ENCODE data around the gene USP15.
"Not testable (repeated sequence)": the region's sequence is repeated elsewhere in the genome, so short reads cannot be mapped to it uniquely, and the experiment has no call there.

Gene USP15

GRCh38 chr12:62347922-62348650 lies 87.9 kb downstream of the USP15 start:
- no peak for DNase-seq (ENCODE audit: extremely low read depth, insufficient read length)
- H3K36me3 ChIP-seq (ENCODE audit: control insufficient read depth, insufficient read depth, low read length) = peaks cover 3% of the 10 kb centered on the region
- H3K4me3 ChIP-seq (replicated peaks; ENCODE audit: low read depth, low read length) = no peak overlapping the region
- no peak for TF ChIP-seq CTCF (IDR thresholded peaks at IDR 0.05; ENCODE audit: insufficient read depth, low read length, poor library complexity, severe bottlenecking)
- no peaks in the 10 kb centered on the region for H3K27me3 ChIP-seq (replicated peaks; ENCODE audit: control insufficient read depth, insufficient read depth, low read length)

GRCh38 chr12:62350554-62350953 lies 90.3 kb downstream of the USP15 start:
- no peak for DNase-seq (ENCODE audit: extremely low read depth, insufficient read length)
- H3K4me3 ChIP-seq (replicated peaks; ENCODE audit: low read depth, low read length) = no peak overlapping the region
- H3K27me3 ChIP-seq (replicated peaks; ENCODE audit: control insufficient read depth, insufficient read depth, low read length) = no peaks in the 10 kb centered on the region
- no peak for TF ChIP-seq CTCF (IDR thresholded peaks at IDR 0.05; ENCODE audit: insufficient read depth, low read length, poor library complexity, severe bottlenecking)
- no peaks in the 10 kb centered on the region; the same call in 1 of the 2 replicates for H3K36me3 ChIP-seq (ENCODE audit: control insufficient read depth, insufficient read depth, low read length)

GRCh38 chr12:62351326-62351725 lies 91.1 kb downstream of the USP15 start:
- Histone ChIP-seq H3K36me3 (ENCODE audit: control insufficient read depth, insufficient read depth, low read length) (no peaks in the 10 kb centered on the region; the same call in 1 of the 2 replicates), H3K27me3 (replicated peaks; ENCODE audit: control insufficient read depth, insufficient read depth, low read length) (no peaks in the 10 kb centered on the region), H3K4me3 (replicated peaks; ENCODE audit: low read depth, low read length) (no peak overlapping the region)
- no peak for TF ChIP-seq CTCF (IDR thresholded peaks at IDR 0.05; ENCODE audit: insufficient read depth, low read length, poor library complexity, severe bottlenecking)
- DNase-seq (ENCODE audit: extremely low read depth, insufficient read length) = no peak

- H3K27me3 ChIP-seq (replicated peaks; ENCODE audit: control insufficient read depth, insufficient read depth, low read length) = no peaks in the 10 kb centered on the region
- H3K4me3 ChIP-seq (replicated peaks; ENCODE audit: low read depth, low read length) = no peak overlapping the region
- TF ChIP-seq CTCF (IDR thresholded peaks at IDR 0.05; ENCODE audit: insufficient read depth, low read length, poor library complexity, severe bottlenecking) = no peak
- DNase-seq (ENCODE audit: extremely low read depth, insufficient read length) = no peak
- H3K36me3 ChIP-seq (ENCODE audit: control insufficient read depth, insufficient read depth, low read length) = no peaks in the 10 kb centered on the region; the same call in none of the 2 replicates
Measured at GRCh38 chr12:62361048-62361447, 100.8 kb downstream of the USP15 start.

GRCh38 chr12:62363506-62363905 lies 103.3 kb downstream of the USP15 start:
- no peaks in the 10 kb centered on the region for H3K27me3 ChIP-seq (replicated peaks; ENCODE audit: control insufficient read depth, insufficient read depth, low read length)
- no peak for DNase-seq (ENCODE audit: extremely low read depth, insufficient read length)
- no peak overlapping the region for H3K4me3 ChIP-seq (replicated peaks; ENCODE audit: low read depth, low read length)
- no peak for TF ChIP-seq CTCF (IDR thresholded peaks at IDR 0.05; ENCODE audit: insufficient read depth, low read length, poor library complexity, severe bottlenecking)
- H3K36me3 ChIP-seq (ENCODE audit: control insufficient read depth, insufficient read depth, low read length) = no peaks in the 10 kb centered on the region; the same call in none of the 2 replicates

GRCh38 chr12:62364697-62365096 lies 104.5 kb downstream of the USP15 start:
- DNase-seq (ENCODE audit: extremely low read depth, insufficient read length); H3K36me3 ChIP-seq (ENCODE audit: control insufficient read depth, insufficient read depth, low read length); H3K4me3 ChIP-seq (replicated peaks; ENCODE audit: low read depth, low read length); H3K27me3 ChIP-seq (replicated peaks; ENCODE audit: control insufficient read depth, insufficient read depth, low read length): not testable (repeated sequence)

- not testable (repeated sequence) for H3K27me3 ChIP-seq (replicated peaks; ENCODE audit: control insufficient read depth, insufficient read depth, low read length); DNase-seq (ENCODE audit: extremely low read depth, insufficient read length); H3K36me3 ChIP-seq (ENCODE audit: control insufficient read depth, insufficient read depth, low read length); H3K4me3 ChIP-seq (replicated peaks; ENCODE audit: low read depth, low read length)
Measured at GRCh38 chr12:62365846-62366245, 105.6 kb downstream of the USP15 start.

GRCh38 chr12:62368430-62369223 lies 108.4 kb downstream of the USP15 start:
- not testable (repeated sequence) for H3K27me3 ChIP-seq (replicated peaks; ENCODE audit: control insufficient read depth, insufficient read depth, low read length); DNase-seq (ENCODE audit: extremely low read depth, insufficient read length); H3K36me3 ChIP-seq (ENCODE audit: control insufficient read depth, insufficient read depth, low read length)

More at GRCh38 chr12:62368430-62369223, 108.4 kb downstream of the USP15 start:
- not testable (repeated sequence) for H3K4me3 ChIP-seq (replicated peaks; ENCODE audit: low read depth, low read length)
